ENCODE data around the gene PTPN23.

Gene PTPN23

GRCh38 chr3:47419083-47420043, 38.5 kb downstream of the PTPN23 start:
- DNase-seq (ENCODE audit: low read depth, low spot score): no peak

GRCh38 chr3:47420044-47420430, 39.2 kb downstream of the PTPN23 start:
- no peak for DNase-seq (ENCODE audit: low read depth, low spot score)

GRCh38 chr3:47420511-47421484, 40.0 kb downstream of the PTPN23 start:
- DNase-seq (ENCODE audit: low read depth, low spot score): peak; percentile 59

- DNase-seq (ENCODE audit: low read depth, low spot score): no peak
These were observed 41.2 kb downstream of the PTPN23 start for GRCh38 chr3:47421741-47422649.

DNA sequence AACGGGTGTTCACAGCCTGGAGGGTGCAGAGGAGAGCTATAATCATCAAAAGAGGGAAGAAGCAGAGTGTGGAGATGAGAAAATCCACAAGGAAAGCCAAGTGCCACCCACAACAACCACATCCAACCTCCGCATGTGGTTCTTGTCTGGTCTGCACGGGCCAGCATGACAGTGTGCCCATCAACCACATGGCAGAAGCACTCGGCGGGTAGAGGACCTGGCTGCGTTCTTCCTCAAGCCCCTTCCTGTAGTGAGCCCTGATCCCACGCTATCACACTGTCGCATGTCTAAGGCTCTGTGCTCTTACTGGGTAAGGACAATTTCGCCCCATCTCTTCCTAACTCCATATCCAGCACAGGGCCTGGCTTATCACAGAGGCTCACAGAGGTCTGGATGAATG, 41.9 kb downstream of the PTPN23 start:
- DNase-seq (ENCODE audit: low read depth, low spot score): no peak

GRCh38 chr3:47423548-47424145, 42.8 kb downstream of the PTPN23 start:
- DNase-seq (ENCODE audit: low read depth, low spot score): no peak

DNA sequence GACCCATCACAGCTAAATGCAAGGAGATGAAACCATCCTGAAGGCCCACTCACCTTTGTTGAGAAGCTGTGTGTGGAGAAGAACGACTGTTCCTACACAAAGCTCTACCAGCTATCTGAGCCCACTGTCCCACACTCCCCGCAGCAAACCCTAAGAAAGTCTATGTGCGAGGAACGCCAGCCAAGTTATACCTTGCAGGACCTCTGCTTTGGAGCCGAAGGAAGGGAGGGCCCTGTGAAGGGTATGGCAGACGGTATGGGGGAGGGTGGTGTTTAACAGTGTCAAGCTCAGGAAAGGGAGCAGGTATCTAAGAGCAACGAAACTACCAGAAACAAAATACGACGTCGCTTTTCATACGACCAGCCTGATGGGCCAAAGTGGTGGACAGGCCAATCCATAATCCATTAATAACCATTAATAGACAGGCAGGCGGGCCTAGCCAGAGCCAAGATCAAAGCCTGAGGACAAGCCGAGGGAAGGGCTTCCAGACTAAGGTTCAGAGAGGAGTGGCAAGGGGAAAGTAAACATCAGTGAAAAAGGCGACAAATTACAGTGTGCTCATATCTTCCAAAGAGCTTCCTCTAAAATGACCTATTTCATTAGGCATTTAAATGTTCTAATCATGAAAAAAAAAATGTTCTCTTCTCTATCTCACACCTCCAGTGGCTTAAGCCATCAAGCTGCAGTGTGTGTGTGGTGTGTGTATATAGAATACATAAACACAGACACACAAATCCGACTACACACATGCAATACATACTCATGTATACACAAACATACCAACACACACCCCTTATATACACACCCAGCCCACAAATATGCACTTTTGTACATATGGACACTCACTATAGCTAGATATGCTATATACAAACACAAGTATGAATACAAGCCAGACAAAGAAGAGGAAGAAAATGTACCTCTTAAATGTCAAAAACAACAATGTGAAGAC, 43.9 kb downstream of the PTPN23 start:
- no peak for DNase-seq (ENCODE audit: low read depth, low spot score)

- no peak for DNase-seq (ENCODE audit: low read depth, low spot score)
These were observed 44.6 kb downstream of the PTPN23 start for GRCh38 chr3:47425383-47425778.

DNA sequence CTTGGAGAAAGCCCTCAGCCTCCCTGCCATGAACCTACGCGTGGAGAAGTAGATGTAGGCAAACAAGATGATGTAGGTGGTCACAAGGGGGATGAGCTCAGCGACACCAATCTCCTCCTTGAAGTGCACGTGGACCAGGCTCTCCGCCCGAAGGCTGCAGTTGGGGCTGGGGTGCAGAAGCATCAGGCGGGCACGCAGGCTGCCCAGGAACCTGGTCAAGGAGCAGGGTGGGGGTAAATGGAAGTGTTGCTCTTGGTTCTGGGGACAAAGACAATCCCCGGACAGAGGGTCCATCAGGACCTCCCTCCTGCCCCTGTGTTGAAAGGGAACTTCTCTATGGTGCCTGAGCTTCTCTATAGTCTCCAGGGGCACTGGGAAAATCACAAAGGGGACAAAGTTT, 45.1 kb downstream of the PTPN23 start:
- no peak for DNase-seq (ENCODE audit: low read depth, low spot score)

GRCh38 chr3:47427866-47428265, 47.0 kb downstream of the PTPN23 start:
- no peak for DNase-seq (ENCODE audit: low read depth, low spot score)

DNA sequence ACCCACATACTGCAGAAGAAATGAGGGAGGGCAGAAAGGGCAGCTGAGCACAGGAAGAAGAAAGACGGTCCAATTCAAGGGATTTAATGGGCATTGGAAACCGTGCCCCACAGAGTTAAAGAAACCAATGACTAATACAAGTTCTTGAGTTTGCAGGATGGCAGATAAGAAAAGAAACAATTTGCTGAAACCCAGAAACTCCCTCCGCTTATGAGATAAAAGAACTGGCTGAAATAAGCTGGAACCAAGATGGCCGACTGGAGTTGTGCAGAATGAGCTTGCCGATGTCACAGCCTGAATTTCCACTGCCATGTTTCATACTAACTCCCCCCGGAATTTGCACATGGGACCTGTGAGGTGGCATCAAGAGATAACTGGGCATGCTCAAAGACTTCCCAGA, 47.8 kb downstream of the PTPN23 start:
- no peak for DNase-seq (ENCODE audit: low read depth, low spot score)

GRCh38 chr3:47429476-47430270, 48.9 kb downstream of the PTPN23 start:
- no peak for DNase-seq (ENCODE audit: low read depth, low spot score)

DNA sequence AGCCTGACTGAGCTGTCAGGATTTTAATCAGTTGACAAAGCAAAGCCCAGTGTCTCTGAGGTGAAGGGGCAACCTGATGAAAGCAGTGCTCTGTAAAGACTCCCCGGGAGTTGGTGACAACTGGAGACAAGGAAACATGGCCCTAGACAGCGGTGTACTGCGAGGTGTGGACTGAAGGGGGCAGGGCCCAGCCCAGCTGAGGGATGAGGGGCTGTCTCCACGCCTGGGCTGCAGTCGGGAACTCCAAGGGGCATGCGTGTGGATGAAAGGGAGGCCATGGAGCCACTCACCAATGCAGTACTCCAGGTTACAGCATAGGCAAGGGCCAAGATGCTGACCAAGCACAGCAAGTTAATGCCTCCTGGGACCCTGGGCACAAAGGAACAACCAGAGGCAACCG, 49.8 kb downstream of the PTPN23 start:
- DNase-seq (ENCODE audit: low read depth, low spot score): no peak

DNA sequence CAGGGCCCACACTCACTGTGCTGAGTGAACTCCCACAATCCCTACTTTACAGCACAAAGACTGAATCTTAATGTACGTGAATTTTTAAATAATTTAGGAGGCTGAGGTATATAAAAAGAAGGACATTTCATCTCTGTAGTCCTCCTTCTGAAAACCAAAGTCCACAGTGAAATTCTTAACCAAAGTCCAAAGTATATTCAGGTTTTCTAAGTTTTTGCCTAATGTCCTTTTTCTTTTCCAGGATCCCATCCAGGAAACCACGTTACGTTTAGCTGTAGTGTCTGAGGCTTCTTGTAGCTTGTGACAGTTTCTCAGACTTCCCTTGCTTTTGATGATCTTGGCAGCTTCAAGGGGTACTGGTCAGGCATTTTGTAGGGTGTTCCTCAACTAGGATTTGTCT, 50.4 kb downstream of the PTPN23 start:
- DNase-seq (ENCODE audit: low read depth, low spot score): no peak

GRCh38 chr3:47432673-47433072, 51.9 kb downstream of the PTPN23 start:
- DNase-seq (ENCODE audit: low read depth, low spot score): no peak

DNA sequence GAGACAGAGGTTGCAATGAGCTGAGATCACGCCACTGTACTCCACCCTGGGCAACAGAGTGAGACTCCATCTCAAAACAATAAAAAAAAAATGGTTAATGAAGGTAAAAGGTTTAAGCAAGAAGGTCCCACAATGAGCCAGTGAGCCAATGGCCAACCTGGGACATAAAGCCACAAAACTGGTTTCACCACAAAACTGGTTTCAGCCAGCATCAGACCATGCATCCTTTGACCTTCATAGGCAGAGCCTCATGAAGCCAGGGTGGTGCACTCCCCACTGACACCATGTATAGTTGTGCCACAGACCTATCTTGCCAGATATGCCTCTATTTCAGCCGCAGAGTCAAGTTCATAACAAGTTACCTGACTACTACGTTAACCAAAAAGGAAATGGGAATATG, 53.0 kb downstream of the PTPN23 start:
- DNase-seq (ENCODE audit: low read depth, low spot score): no peak

DNA sequence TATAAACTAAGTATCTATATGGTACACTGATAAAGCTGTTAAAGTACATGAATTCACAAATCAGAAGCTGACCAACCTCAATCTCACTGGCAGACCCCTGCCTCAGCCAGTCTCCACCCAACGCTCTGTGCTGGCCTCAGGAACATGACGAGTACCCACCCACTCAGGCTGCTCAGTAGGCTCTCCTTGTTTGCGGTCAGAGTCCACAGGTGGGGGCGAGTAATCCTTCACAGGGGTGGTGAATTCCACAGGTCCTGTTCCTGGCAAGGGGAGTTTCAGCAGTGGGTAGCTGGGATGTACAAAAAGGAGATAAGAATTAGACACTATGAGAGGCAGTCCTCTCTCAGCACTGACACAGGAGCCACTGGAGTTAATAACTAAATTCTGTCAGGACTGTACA, 54.0 kb downstream of the PTPN23 start:
- no peak for DNase-seq (ENCODE audit: low read depth, low spot score)

GRCh38 chr3:47436180-47436579, 55.4 kb downstream of the PTPN23 start:
- no peak for DNase-seq (ENCODE audit: low read depth, low spot score)

DNA sequence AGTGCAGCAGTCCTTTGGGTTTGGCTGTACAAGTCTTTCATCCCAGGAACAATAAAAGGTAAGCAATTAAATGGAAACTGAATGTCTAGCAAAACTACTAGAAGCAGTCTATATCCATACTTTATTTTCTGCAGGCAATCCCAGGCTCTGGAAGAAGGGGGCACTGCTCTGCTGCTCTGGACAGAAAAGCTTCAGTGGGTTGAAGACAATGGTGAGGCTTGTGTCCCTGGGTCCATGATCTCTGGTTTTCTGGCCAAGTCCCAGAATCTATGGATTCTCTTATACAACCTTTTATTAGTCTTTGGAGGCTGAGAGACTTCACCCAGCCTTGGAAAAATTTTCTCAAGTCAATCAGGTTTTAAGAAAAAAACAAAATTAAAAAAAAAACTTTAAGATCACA, 59.3 kb downstream of the PTPN23 start:
- no peak for DNase-seq (ENCODE audit: low read depth, low spot score)
